HL-60/S4 (cell line): ENCODE measurements around the gene ERI3.

Source experiments
- in situ Hi-C: fragments of 300-500 bp; cut with MboI; formaldehyde crosslinking; loops from 2 replicates; pipeline ENCODE4 v1.14.3; 2022; ENCODE audit warnings: low sequenced_read_pairs

The ERI3 gene

GRCh38 chr1:44239961-44240371 lies 115.1 kb downstream of the ERI3 start:
- in situ Hi-C loops: no loop called here

GRCh38 chr1:44239331-44239960 lies 115.6 kb downstream of the ERI3 start:
- in situ Hi-C loops: no loop called here

- in situ Hi-C loops: no loop called here
These were observed 116.4 kb downstream of the ERI3 start for GRCh38 chr1:44238660-44239059.

GRCh38 chr1:44237721-44238457 lies 117.2 kb downstream of the ERI3 start:
- in situ Hi-C loops: no loop called here

GRCh38 chr1:44236490-44237272 lies 118.4 kb downstream of the ERI3 start:
- in situ Hi-C loops: no loop called here

GRCh38 chr1:44235808-44236207 lies 119.2 kb downstream of the ERI3 start:
- in situ Hi-C loops: no loop called here

GRCh38 chr1:44233593-44233992 lies 121.5 kb downstream of the ERI3 start:
- in situ Hi-C loops: no loop called here

- in situ Hi-C loops: no loop called here
These were observed 124.3 kb downstream of the ERI3 start for GRCh38 chr1:44230796-44231195.

- in situ Hi-C loops: loop anchor here (10.0 kb wide), 1 partner anchor 365 kb away; no protein-coding TSS in a partner anchor
These were observed 125.5 kb downstream of the ERI3 start for GRCh38 chr1:44229435-44230167.

GRCh38 chr1:44228218-44228617 lies 126.8 kb downstream of the ERI3 start:
- in situ Hi-C loops: loop anchor here (10.0 kb wide), 1 partner anchor 367 kb away; no protein-coding TSS in a partner anchor

- in situ Hi-C loops: loop anchor here (10.0 kb wide), 1 partner anchor 368 kb away; no protein-coding TSS in a partner anchor
These were observed 127.8 kb downstream of the ERI3 start for GRCh38 chr1:44227211-44227610.

GRCh38 chr1:44225761-44226160 lies 129.3 kb downstream of the ERI3 start:
- in situ Hi-C loops: loop anchor here (10.0 kb wide), 1 partner anchor 369 kb away; no protein-coding TSS in a partner anchor

GRCh38 chr1:44223187-44223610 lies 131.9 kb downstream of the ERI3 start:
- in situ Hi-C loops: loop anchor here (10.0 kb wide), 1 partner anchor 372 kb away; no protein-coding TSS in a partner anchor

GRCh38 chr1:44222397-44223186 lies 132.5 kb downstream of the ERI3 start:
- in situ Hi-C loops: loop anchor here (10.0 kb wide), 1 partner anchor 372 kb away; no protein-coding TSS in a partner anchor

- in situ Hi-C loops: loop anchor here (10.0 kb wide), 1 partner anchor 373 kb away; no protein-coding TSS in a partner anchor
These were observed 133.3 kb downstream of the ERI3 start for GRCh38 chr1:44221769-44222168.

- in situ Hi-C loops: loop anchor here (10.0 kb wide), 1 partner anchor 374 kb away; no protein-coding TSS in a partner anchor
These were observed 134.3 kb downstream of the ERI3 start for GRCh38 chr1:44220755-44221154.

GRCh38 chr1:44220001-44220751 lies 134.9 kb downstream of the ERI3 start:
- in situ Hi-C loops: loop anchor here (10.0 kb wide), 1 partner anchor 375 kb away; no protein-coding TSS in a partner anchor

- in situ Hi-C loops: no loop called here
These were observed 135.8 kb downstream of the ERI3 start for GRCh38 chr1:44219301-44219626.
